ENCODE results near the gene KRTAP4-3. TPM values are rescaled to one million over a fixed set of nuclear protein-coding genes. Genes with fewer than 3 reads are reported as not detected.

Gene KRTAP4-3
- total and polyA plus RNA-seq, 2 of the 8 experiments (the other 6 are each of a cell fraction or from before 2014, with no cell fraction given), result not detected

- Histone ChIP-seq H3K4me2 (ENCODE audit: insufficient read depth in 1 of 2, low read depth in 2 of 2, low read length in 2 of 2) (no peak overlapping the region), H3K79me2 (ENCODE audit: control insufficient read depth in 1 of 2, insufficient read depth in 2 of 2, low read length in 2 of 2) (no peaks in the 10 kb centered on the region), H2AFZ (ENCODE audit: low read length) (no peak overlapping the region), H3K4ac (replicated peaks; ENCODE audit: insufficient read length, low read depth, low read length) (no peak overlapping the region), H3K56ac (replicated peaks; ENCODE audit: insufficient read length, low read depth, low read length) (no peak overlapping the region), H3K23ac (ENCODE audit: insufficient read length) (no peak overlapping the region), H3K9ac (replicated peaks in 1 of 4; ENCODE audit: extremely low read depth in 1 of 4, low read depth in 3 of 4, low read length in 3 of 4) (no peak overlapping the region), H3K4me1 (replicated peaks in 1 of 4; ENCODE audit: control insufficient read depth in 3 of 4, insufficient read depth in 4 of 4, low read length in 3 of 4) (no peaks in the 10 kb centered on the region), H2BK120ac (replicated peaks; ENCODE audit: low read depth, low read length) (no peak overlapping the region), H3K18ac (ENCODE audit: extremely low read depth, low read length) (no peak overlapping the region), H4K91ac (replicated peaks; ENCODE audit: insufficient read length, low read length) (no peak overlapping the region), H3K36me3 (ENCODE audit: control insufficient read depth in 2 of 4, insufficient read depth in 4 of 4, low read length in 3 of 4) (no peaks in the 10 kb centered on the region), H3K27ac (ENCODE audit: low read depth, low read length) (no peak overlapping the region), H4K8ac (ENCODE audit: extremely low read depth, insufficient read depth, low read length) (no peak overlapping the region), H3K4me3 (ENCODE audit: extremely low read depth in 1 of 4, insufficient read depth in 2 of 4, low read depth in 3 of 4, low read length in 4 of 4) (no peak overlapping the region), H3K79me1 (ENCODE audit: low read depth, low read length) (no peaks in the 10 kb centered on the region), H2BK20ac (ENCODE audit: low read length) (no peak overlapping the region), H2BK15ac (ENCODE audit: low read length) (no peak overlapping the region), H3K9me3 (ENCODE audit: insufficient read depth in 2 of 2, low read depth in 1 of 2, low read length in 1 of 2) (no peaks in the 10 kb centered on the region), H2BK5ac (ENCODE audit: low read depth, low read length) (no peak overlapping the region), H3K27me3 (replicated peaks in 1 of 4; ENCODE audit: control insufficient read depth in 3 of 4, extremely low read depth in 1 of 4, insufficient read depth in 3 of 4, low read length in 3 of 4) (no peaks in the 10 kb centered on the region), H3K23me2 (ENCODE audit: low read depth, low read length) (no peaks in the 10 kb centered on the region; the same call in 1 of the 2 replicates), H3K14ac (ENCODE audit: insufficient read length) (no peak overlapping the region), H2BK12ac (ENCODE audit: low read depth, low read length) (no peak overlapping the region), H4K5ac (ENCODE audit: insufficient read length, low read depth, low read length) (no peak overlapping the region), H4K20me1 (replicated peaks in 1 of 2; ENCODE audit: control insufficient read depth in 1 of 2, insufficient read depth in 2 of 2, low read length in 2 of 2) (no peaks in the 10 kb centered on the region), H2AK5ac (ENCODE audit: low read depth, low read length) (no peak overlapping the region)
- no peak for DNase-seq (ENCODE audit: low read depth in 1 of 2, low spot score in 2 of 2)
- WGBS, 2 experiments (ENCODE audit: extremely low coverage in 1 of 2, insufficient coverage in 1 of 2, insufficient read length in 1 of 2, insufficient replicate concordance in 2 of 2, low coverage in 1 of 2, low lambda C conversion rate in 2 of 2, missing lambda C conversion rate in 1 of 2), result 89% methylated on average over 3 of the region's 3 CpGs; no CpG with 5 or more reads in 1 of the 2 experiments
- POLR2A ChIA-PET (ENCODE audit: partially characterized antibody), result no interaction called here
- no peak for TF ChIP-seq NRF1 (IDR thresholded peaks at IDR 0.05; ENCODE audit: low read depth, low read length)
- TF ChIP-seq BRCA1 (IDR thresholded peaks at IDR 0.05; ENCODE audit: low read depth, low read length), result no peak
- no peak for TF ChIP-seq MAX (IDR thresholded peaks at IDR 0.05)
- TF ChIP-seq POLR2A (IDR thresholded peaks at IDR 0.05; ENCODE audit: control extremely low read depth in 1 of 2, low read depth in 2 of 2, low read length in 2 of 2), result no peak
- no peak for FAIRE-seq
- CTCF ChIA-PET (ENCODE audit: partially characterized antibody), result interaction anchor here (0.6 kb wide), 1 partner anchor 1349 kb away, joined by 3 read pairs; no protein-coding TSS in a partner anchor
Measured at GRCh38 chr17:41178341-41178740, 10.3 kb upstream of the KRTAP4-3 start.

Data from H1 (cell line).